Heart left ventricle (tissue), 16 donors: ENCODE results near the gene COL20A1. TPM values are rescaled to one million over a fixed set of nuclear protein-coding genes. Genes with fewer than 3 reads are reported as not detected.

Source experiments
- ATAC-seq, 4 donors: fragments of 200-7000 bp; cut with Tn5 transposase; one replicate each; pipeline ENCODE4 v1.9.1; 2020 to 2022; ENCODE audit warnings: moderate library complexity in 4 of 4, mild to moderate bottlenecking in 3 of 4, moderate number of reproducible peaks in 1 of 4
- DNase-seq, 5 donors: peaks; one replicate each; pipeline ENCODE4 v3.0.0-alpha.2; 2020
- H3K27ac ChIP-seq, 12 donors: fragments of 200-600 bp; sonication (generic) in 4 of 12; one replicate each; pipeline versions ENCODE4 v1.5.0 to v1.8.0; 2016 to 2022; ENCODE audit warnings: mild to moderate bottlenecking in 2 of 12
- H3K27me3 ChIP-seq, 9 donors: fragments of 200-600 bp; sonication (generic) in 2 of 9; one replicate each; pipeline versions ENCODE4 v1.5.1 to v1.8.0; 2016 to 2022; ENCODE audit warnings: mild to moderate bottlenecking in 3 of 9
- H3K36me3 ChIP-seq, 9 donors: fragments of 200-600 bp; sonication (generic) in 2 of 9; one replicate each; pipeline versions ENCODE4 v1.5.0 to v1.8.0; 2018 to 2022; ENCODE audit warnings: mild to moderate bottlenecking in 2 of 9
- H3K4me1 ChIP-seq, 12 donors: fragments of 200-600 bp; sonication (generic) in 4 of 12; one replicate each; pipeline versions ENCODE4 v1.5.0 to v1.8.0; 2016 to 2022; ENCODE audit warnings: mild to moderate bottlenecking in 3 of 12
- H3K4me3 ChIP-seq, 12 donors: fragments of 200-600 bp; sonication (generic) in 4 of 12; one replicate each; pipeline versions ENCODE4 v1.5.0 to v1.8.0; 2017 to 2022; ENCODE audit warnings: mild to moderate bottlenecking in 9 of 12, moderate library complexity in 4 of 12
- H3K9me3 ChIP-seq, 12 donors: fragments of 200-600 bp; sonication (generic) in 4 of 12; one replicate each; pipeline versions ENCODE4 v1.5.0 to v1.8.0; 2016 to 2022; ENCODE audit warnings: mild to moderate bottlenecking in 1 of 12
- CTCF ChIP-seq, 12 donors: fragments of 200-600 bp; sonication (generic) in 4 of 12; IDR thresholded peaks; one replicate each; pipeline versions ENCODE4 v1.5.0 to v1.8.0; 2018 to 2022; ENCODE audit warnings: antibody characterized with exemption in 12 of 12, mild to moderate bottlenecking in 5 of 12
- POLR2A ChIP-seq, 2 donors: fragments of 450-650 bp; IDR thresholded peaks; one replicate each; pipeline ENCODE4 v1.6.1; 2017; ENCODE audit warnings: antibody characterized with exemption in 2 of 2, mild to moderate bottlenecking in 2 of 2, moderate library complexity in 2 of 2
- WGBS, 4 donors: extraction: QIAGEN DNeasy Blood & Tissue Kit in 2 of 4; methylation state at CpG; one replicate each; pipeline versions ENCODE4 v1.1.5 to v1.1.7; 2013 to 2018; 5-methylcytosine and 5-hydroxymethylcytosine counted together
- intact Hi-C, 10 donors: fragments of 100-400 bp; cut with DNase I; formaldehyde crosslinking; loops; one replicate each; pipeline versions ENCODE4 v1.11.1 to v1.14.2; 2022
- microRNA-seq, 4 donors: library from miRNA; unstranded; fragments of <30 nt; microRNA quantifications; one replicate each; pipeline versions ENCODE4 to v1.2.0, GENCODE V29; 2017 to 2020
- polyA plus RNA-seq, 2 donors: library from polyadenylated mRNA; stranded (reverse); fragments of 200-250 nt; gene quantifications; one replicate each; pipeline ENCODE4 v1.2.3, GENCODE V29; 2013
- total RNA-seq, 9 donors: library from RNA; depleted of rRNA in 2 of 9; stranded (reverse); fragments of >200 nt in 2 of 9; fragmentation: NEBNext Ultra II Directional in 3 of 9; extraction: Animal tissue kit (Norgen Biotek cat#: 25700) in 3 of 9; gene quantifications; one replicate each; pipeline versions ENCODE4 v1.1.0 to v1.2.4, GENCODE V29; 2016 to 2023
- donor health status: ischemic (EF 13 %, LVEDD 7.1; RV severe dilation, severe dysfunction).
- donor health status: healthy with polysubstance abuse.
- donor health status: DM: no; HTN: yes; CAD: no.
- donor health status: DM: no; HTN: no; CAD: no.
- donor health status: ischemic (EF 25% LVEDD 6.9; RV normal size, moderate dysfunction).
- donor health status: ischemic (EF 25% LVEDD 5.7; RV mildly dilated, moderate dysfunction).
- donor health status: healthy.
- donor health status: DM: yes; HTN: yes; CAD: no.
- donor health status: ischemic (EF 35%, LVEDD 5.7; RV mildly dilated, moderate dysfunction).
- donor health status: nonischemic (EF 11% LVEDD 7.7; RV severe dilation, severe dysfunction).
- donor health status: DM: yes; HTN: yes; CAD: no.
- donor health status: PGD.
- donor health status: ischemic (EF 29% LVEDD 5.4; RV normal size, mild dysfunction).
- donor health status: nonischemic (EF 23%, LVEDD 6.1; RV moderate dilation, normal function).

Gene COL20A1
- total and polyA plus RNA-seq, 11 donors = not detected

DNA sequence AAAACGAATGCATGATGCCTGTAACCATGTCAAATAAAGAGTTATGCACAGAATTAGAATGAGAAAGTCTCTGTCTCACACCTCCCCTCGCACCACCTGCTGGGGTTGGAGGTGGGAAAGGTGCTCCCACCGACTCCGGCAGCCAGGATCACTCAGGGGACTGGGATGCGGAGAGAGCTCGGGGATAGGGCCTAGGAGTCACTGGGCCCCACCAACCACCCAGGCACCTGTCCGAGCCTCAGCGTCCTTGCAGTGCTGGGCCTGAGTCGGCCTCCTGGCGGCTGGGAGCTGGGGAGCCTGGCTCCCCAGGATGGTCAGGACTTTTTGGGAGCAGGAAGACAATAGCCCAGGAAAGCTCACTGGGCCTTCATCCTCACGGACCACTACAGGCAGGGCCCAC is 90.6 kb downstream of the COL20A1 start:
- ATAC-seq (no peak), DNase-seq (no peak)
- peaks cover 0 to 18% (median 14%) of the 10 kb centered on the region in 12 donors for H3K9me3 ChIP-seq
- no peak overlapping the region for H3K27ac ChIP-seq
- H3K36me3 ChIP-seq = no peaks in the 10 kb centered on the region
- intact Hi-C loops = loop anchor here in 4 of 10 donors (2.0 to 10.0 kb wide), 2 partner anchors 75 to 329 kb away; no protein-coding TSS in a partner anchor
- no peak overlapping the region for H3K4me3 ChIP-seq
- WGBS, 4 donors = 47 to 52% (median 49%) methylated on average over 9 to 11 of the region's 11 CpGs
- TF ChIP-seq CTCF (IDR thresholded peaks at IDR 0.05) = no peak
- no peak for TF ChIP-seq POLR2A (IDR thresholded peaks at IDR 0.05)
- H3K27me3 ChIP-seq = peaks cover 0 to 47% (median 10%) of the 10 kb centered on the region in 9 donors
- peaks cover 0 to 4% (median 0%) of the 10 kb centered on the region in 12 donors for H3K4me1 ChIP-seq

GRCh38 chr20:63384336-63384735 is 91.3 kb downstream of the COL20A1 start:
- WGBS, 4 donors = 74 to 79% (median 76%) methylated on average over 16 to 18 of the region's 18 CpGs
- intact Hi-C loops = loop anchor here in 1 of 10 donors (10.0 kb wide), 1 partner anchor 330 kb away; no protein-coding TSS in a partner anchor
- Histone ChIP-seq H3K9me3 (peaks cover 0 to 19% (median 14%) of the 10 kb centered on the region in 12 donors), H3K27me3 (peaks cover 0 to 40% (median 10%) of the 10 kb centered on the region in 9 donors), H3K4me1 (peaks cover 0 to 4% (median 0%) of the 10 kb centered on the region in 12 donors), H3K4me3 (no peak overlapping the region), H3K36me3 (no peaks in the 10 kb centered on the region), H3K27ac (no peak overlapping the region)
- ATAC-seq (no peak), DNase-seq (no peak)
- TF ChIP-seq CTCF (IDR thresholded peaks at IDR 0.05) = no peak
- no peak for TF ChIP-seq POLR2A (IDR thresholded peaks at IDR 0.05)

Small RNAs within 50 kb of the gene (microRNA-seq; reads per million reads assigned to microRNA genes)
- 0 to 0.77 (median 0.26) reads per million in 4 donors for gene MIR4326

Other genes starting within 250 kb of the COL20A1 start
- 10 to 100 TPM; 21.4 to 38.2 (median 22.6) TPM for gene YTHDF1, start 77.1 kb upstream of the COL20A1 start, total RNA-seq
- 10 to 100 TPM; 14.7 to 20.2 TPM for gene YTHDF1, start 77.1 kb upstream of the COL20A1 start, polyA plus RNA-seq
- gene BIRC7, start 57.3 kb upstream of the COL20A1 start, total RNA-seq = 1 to 10 TPM in 2 of 9 donors, under 1 TPM in 4, not detected in 3; 0.20 to 5.6 (median 0.50) TPM
- not detected for gene BIRC7, start 57.3 kb upstream of the COL20A1 start, polyA plus RNA-seq
- not detected for gene NKAIN4, start 38.7 kb upstream of the COL20A1 start, total RNA-seq
- not detected for gene NKAIN4, start 38.7 kb upstream of the COL20A1 start, polyA plus RNA-seq
- 10 to 100 TPM; 14.3 to 51.6 (median 29.2) TPM for gene ARFGAP1, start 20.4 kb upstream of the COL20A1 start, total RNA-seq
- gene ARFGAP1, start 20.4 kb upstream of the COL20A1 start, polyA plus RNA-seq = 10 to 100 TPM; 41.8 to 43.8 TPM
- 1 to 10 TPM in 2 of 9 donors, under 1 TPM in 2, not detected in 5; 0.16 to 1.5 (median 0.81) TPM for gene CHRNA4, start 68.2 kb downstream of the COL20A1 start, total RNA-seq
- gene CHRNA4, start 68.2 kb downstream of the COL20A1 start, polyA plus RNA-seq = under 1 TPM; 0.06 to 0.23 TPM
- gene KCNQ2, start 179.5 kb downstream of the COL20A1 start, total RNA-seq = 1 to 10 TPM in 2 of 9 donors, under 1 TPM in 2, not detected in 5; 0.06 to 2.6 (median 0.65) TPM
- not detected for gene KCNQ2, start 179.5 kb downstream of the COL20A1 start, polyA plus RNA-seq
- 1,000 to 10,000 TPM in 7 of 9 donors, 100 to 1,000 TPM in 2; 791 to 1,794 (median 1,550) TPM for gene EEF1A2, start 205.9 kb downstream of the COL20A1 start, total RNA-seq
- 1,000 to 10,000 TPM; 1,276 to 1,345 TPM for gene EEF1A2, start 205.9 kb downstream of the COL20A1 start, polyA plus RNA-seq
- 100 to 1,000 TPM; 182 to 424 (median 235) TPM for gene PPDPF, start 227.6 kb downstream of the COL20A1 start, total RNA-seq
- gene PPDPF, start 227.6 kb downstream of the COL20A1 start, polyA plus RNA-seq = 100 to 1,000 TPM; 318 to 442 TPM
- gene PTK6, start 244.2 kb downstream of the COL20A1 start, total RNA-seq = under 1 TPM in 3 of 9 donors, not detected in 6; 0.10 to 0.29 (median 0.14) TPM
- under 1 TPM in 1 of 2 donors, not detected in 1; 0.04 TPM for gene PTK6, start 244.2 kb downstream of the COL20A1 start, polyA plus RNA-seq